PFSK-1 (cell line): ENCODE measurements around the gene CDC42BPG.

Experiments used
- FOXP2 ChIP-seq: optimal IDR thresholded peaks from 2 replicates; pipeline ENCODE3; 2011; ENCODE audit warnings: borderline replicate concordance, control low read depth, inconsistent platforms; ENCODE audit not compliant: insufficient read depth; ENCODE audit errors: extremely low read length, extremely low read depth
- POLR2AphosphoS5 ChIP-seq: IDR thresholded peaks from 2 replicates; pipeline ENCODE4 v1.6.1; 2012; ENCODE audit warnings: low read depth, mild to moderate bottlenecking, control low read depth, low read length, moderate library complexity
- REST ChIP-seq, 2 experiments: IDR thresholded peaks; 2 replicates each; pipeline versions ENCODE4 v1.6.1 to v1.8.0; 2011 to 2012; ENCODE audit warnings: low read depth in 2 of 2, low read length in 2 of 2, control low read depth in 1 of 2, inconsistent platforms in 1 of 2, mild to moderate bottlenecking in 1 of 2, moderate library complexity in 1 of 2; ENCODE audit not compliant: insufficient read depth in 1 of 2
- SIN3A ChIP-seq: IDR thresholded peaks from 2 replicates; pipeline ENCODE4 v1.6.1; 2012; ENCODE audit warnings: mild to moderate bottlenecking, low read length, moderate library complexity, borderline replicate concordance; ENCODE audit not compliant: insufficient read depth
- TAF1 ChIP-seq: IDR thresholded peaks from 2 replicates; pipeline ENCODE4 v1.6.1; 2012; ENCODE audit warnings: low read length, control low read depth, borderline replicate concordance; ENCODE audit not compliant: insufficient read depth

GRCh38 chr11:64823568-64824119, 20.8 kb downstream of the CDC42BPG start:
- no peak for TF ChIP-seq SIN3A
- no peak for TF ChIP-seq REST (IDR thresholded peaks at IDR 0.05; ENCODE audit: insufficient read depth in 1 of 2, low read depth in 2 of 2, low read length in 2 of 2)
- TF ChIP-seq POLR2AphosphoS5: no peak
- TF ChIP-seq TAF1: no peak
- TF ChIP-seq FOXP2: no peak
